DMS153 (cell line): ENCODE results near the gene RSPH3.

ENCODE experiments used
- DNase-seq: peaks from one replicate; lab custom pipeline; 2025; lab: John Stamatoyannopoulos, UW

RSPH3 gene

DNA sequence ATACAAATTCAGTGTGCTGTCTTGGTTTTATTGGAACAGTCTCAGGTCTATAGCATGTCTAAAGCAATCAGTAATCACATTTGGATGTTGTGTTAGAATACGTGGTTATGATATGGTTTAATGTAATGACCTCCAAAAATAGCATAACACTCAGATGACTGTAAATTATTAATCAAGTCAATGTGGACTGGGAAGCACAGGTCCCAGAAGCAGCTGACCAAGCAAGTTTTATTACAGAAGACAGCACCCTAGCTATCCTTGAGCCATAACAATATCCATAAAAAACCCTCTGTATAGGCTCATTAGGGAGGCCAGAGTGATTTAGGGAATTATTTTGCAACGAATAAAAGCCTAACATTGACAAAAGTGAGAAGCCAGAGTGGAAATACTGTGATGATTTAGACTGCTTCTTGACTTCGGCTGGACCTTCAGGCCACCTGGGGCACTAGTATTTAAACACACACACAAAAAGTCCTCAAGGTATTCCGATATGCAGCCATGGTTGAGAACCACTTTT is 66.9 kb downstream of the RSPH3 start:
- no peak for DNase-seq

GRCh38 chr6:158928068-158928467 is 71.9 kb downstream of the RSPH3 start:
- no peak for DNase-seq

DNA sequence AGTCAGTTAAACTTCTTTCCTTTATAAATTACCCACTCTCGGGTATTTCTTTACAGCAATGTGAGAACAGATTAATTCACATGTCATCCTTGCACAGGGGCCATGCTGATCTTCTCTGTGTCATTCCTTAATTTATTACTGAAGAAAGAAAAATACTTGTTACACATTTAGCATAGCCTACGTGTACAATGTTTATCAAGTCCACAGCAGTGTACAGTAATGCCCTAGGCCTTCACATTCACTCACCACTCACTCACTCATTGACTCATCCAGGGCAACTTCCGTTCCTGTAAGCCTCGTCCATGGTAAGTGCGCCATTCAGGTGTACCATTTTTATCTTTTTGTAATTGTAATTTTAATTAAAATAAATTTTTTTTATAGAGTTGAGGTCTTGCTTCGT is 73.6 kb downstream of the RSPH3 start:
- no peak for DNase-seq

- no peak for DNase-seq
These were observed 75.2 kb downstream of the RSPH3 start for GRCh38 chr6:158924499-158925455.

DNA sequence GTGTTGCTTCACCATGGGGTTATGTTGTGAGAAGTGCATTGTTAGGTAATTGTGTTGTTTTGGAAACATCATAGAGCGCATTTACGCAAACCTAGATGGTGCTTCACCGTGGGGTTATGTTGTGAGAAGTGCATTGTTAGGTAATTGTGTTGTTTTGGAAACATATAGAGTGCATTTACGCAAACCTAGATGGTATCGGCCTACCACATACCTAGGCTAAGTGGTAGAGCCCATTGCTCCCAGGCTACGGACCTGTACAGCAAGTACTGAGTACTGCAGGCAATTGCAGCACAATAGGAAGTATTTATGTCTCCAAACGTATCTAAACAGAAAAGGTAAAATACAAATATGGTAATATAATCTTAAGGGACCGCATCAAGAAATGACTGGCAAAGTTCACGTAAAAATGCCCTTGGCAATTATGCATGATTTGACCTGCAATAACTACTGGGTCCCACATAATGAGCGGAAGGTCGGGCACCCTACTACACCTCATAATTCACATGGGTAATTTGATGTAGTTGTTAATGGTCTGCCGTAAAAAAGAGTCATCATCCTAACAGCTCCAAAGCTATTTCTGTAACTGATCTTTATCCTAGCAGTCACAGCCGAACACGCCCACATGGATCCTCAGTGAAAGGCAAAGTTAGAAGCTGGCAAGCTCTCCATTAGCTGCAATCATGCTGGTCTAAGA is 76.0 kb downstream of the RSPH3 start:
- DNase-seq: no peak
